Heart left ventricle (tissue), 16 donors: ENCODE results near the gene RAD51B. TPM values are rescaled to one million over a fixed set of nuclear protein-coding genes. Genes with fewer than 3 reads are reported as not detected.

ENCODE experiments used
- ATAC-seq, 4 donors: fragments of 200-7000 bp; cut with Tn5 transposase; one replicate each; pipeline ENCODE4 v1.9.1; 2020 to 2022; ENCODE audit warnings: moderate library complexity in 4 of 4, mild to moderate bottlenecking in 3 of 4, moderate number of reproducible peaks in 1 of 4
- DNase-seq, 5 donors: peaks; one replicate each; pipeline ENCODE4 v3.0.0-alpha.2; 2020
- H3K27ac ChIP-seq, 12 donors: fragments of 200-600 bp; sonication (generic) in 4 of 12; one replicate each; pipeline versions ENCODE4 v1.5.0 to v1.8.0; 2016 to 2022; ENCODE audit warnings: mild to moderate bottlenecking in 2 of 12
- H3K27me3 ChIP-seq, 9 donors: fragments of 200-600 bp; sonication (generic) in 2 of 9; one replicate each; pipeline versions ENCODE4 v1.5.1 to v1.8.0; 2016 to 2022; ENCODE audit warnings: mild to moderate bottlenecking in 3 of 9
- H3K36me3 ChIP-seq, 9 donors: fragments of 200-600 bp; sonication (generic) in 2 of 9; one replicate each; pipeline versions ENCODE4 v1.5.0 to v1.8.0; 2018 to 2022; ENCODE audit warnings: mild to moderate bottlenecking in 2 of 9
- H3K4me1 ChIP-seq, 12 donors: fragments of 200-600 bp; sonication (generic) in 4 of 12; one replicate each; pipeline versions ENCODE4 v1.5.0 to v1.8.0; 2016 to 2022; ENCODE audit warnings: mild to moderate bottlenecking in 3 of 12
- H3K4me3 ChIP-seq, 12 donors: fragments of 200-600 bp; sonication (generic) in 4 of 12; one replicate each; pipeline versions ENCODE4 v1.5.0 to v1.8.0; 2017 to 2022; ENCODE audit warnings: mild to moderate bottlenecking in 9 of 12, moderate library complexity in 4 of 12
- H3K9me3 ChIP-seq, 12 donors: fragments of 200-600 bp; sonication (generic) in 4 of 12; one replicate each; pipeline versions ENCODE4 v1.5.0 to v1.8.0; 2016 to 2022; ENCODE audit warnings: mild to moderate bottlenecking in 1 of 12
- POLR2A ChIP-seq, 2 donors: fragments of 450-650 bp; IDR thresholded peaks; one replicate each; pipeline ENCODE4 v1.6.1; 2017; ENCODE audit warnings: antibody characterized with exemption in 2 of 2, mild to moderate bottlenecking in 2 of 2, moderate library complexity in 2 of 2
- WGBS, 4 donors: extraction: QIAGEN DNeasy Blood & Tissue Kit in 2 of 4; methylation state at CpG; one replicate each; pipeline versions ENCODE4 v1.1.5 to v1.1.7; 2013 to 2018; 5-methylcytosine and 5-hydroxymethylcytosine counted together
- intact Hi-C, 10 donors: fragments of 100-400 bp; cut with DNase I; formaldehyde crosslinking; loops; one replicate each; pipeline versions ENCODE4 v1.11.1 to v1.14.2; 2022
- polyA plus RNA-seq, 2 donors: library from polyadenylated mRNA; stranded (reverse); fragments of 200-250 nt; gene quantifications; one replicate each; pipeline ENCODE4 v1.2.3, GENCODE V29; 2013
- total RNA-seq, 9 donors: library from RNA; depleted of rRNA in 2 of 9; stranded (reverse); fragments of >200 nt in 2 of 9; fragmentation: NEBNext Ultra II Directional in 3 of 9; extraction: Animal tissue kit (Norgen Biotek cat#: 25700) in 3 of 9; gene quantifications; one replicate each; pipeline versions ENCODE4 v1.1.0 to v1.2.4, GENCODE V29; 2016 to 2023
- TF ChIP-seq, protein P1 (sequence below), 12 donors: fragments of 200-600 bp; sonication (generic) in 4 of 12; IDR thresholded peaks; one replicate each; pipeline versions ENCODE4 v1.5.0 to v1.8.0; 2018 to 2022; ENCODE audit warnings: antibody characterized with exemption in 12 of 12, mild to moderate bottlenecking in 5 of 12
- donor health status: ischemic (EF 13 %, LVEDD 7.1; RV severe dilation, severe dysfunction).
- donor health status: healthy with polysubstance abuse.
- donor health status: DM: no; HTN: yes; CAD: no.
- donor health status: DM: no; HTN: no; CAD: no.
- donor health status: ischemic (EF 25% LVEDD 6.9; RV normal size, moderate dysfunction).
- donor health status: ischemic (EF 25% LVEDD 5.7; RV mildly dilated, moderate dysfunction).
- donor health status: healthy.
- donor health status: DM: yes; HTN: yes; CAD: no.
- donor health status: ischemic (EF 35%, LVEDD 5.7; RV mildly dilated, moderate dysfunction).
- donor health status: nonischemic (EF 11% LVEDD 7.7; RV severe dilation, severe dysfunction).
- donor health status: DM: yes; HTN: yes; CAD: no.
- donor health status: PGD.
- donor health status: ischemic (EF 29% LVEDD 5.4; RV normal size, mild dysfunction).
- donor health status: nonischemic (EF 23%, LVEDD 6.1; RV moderate dilation, normal function).

Gene RAD51B
- total and polyA plus RNA-seq, 11 donors, result 1.3 to 11.3 (median 3.2) TPM

DNA sequence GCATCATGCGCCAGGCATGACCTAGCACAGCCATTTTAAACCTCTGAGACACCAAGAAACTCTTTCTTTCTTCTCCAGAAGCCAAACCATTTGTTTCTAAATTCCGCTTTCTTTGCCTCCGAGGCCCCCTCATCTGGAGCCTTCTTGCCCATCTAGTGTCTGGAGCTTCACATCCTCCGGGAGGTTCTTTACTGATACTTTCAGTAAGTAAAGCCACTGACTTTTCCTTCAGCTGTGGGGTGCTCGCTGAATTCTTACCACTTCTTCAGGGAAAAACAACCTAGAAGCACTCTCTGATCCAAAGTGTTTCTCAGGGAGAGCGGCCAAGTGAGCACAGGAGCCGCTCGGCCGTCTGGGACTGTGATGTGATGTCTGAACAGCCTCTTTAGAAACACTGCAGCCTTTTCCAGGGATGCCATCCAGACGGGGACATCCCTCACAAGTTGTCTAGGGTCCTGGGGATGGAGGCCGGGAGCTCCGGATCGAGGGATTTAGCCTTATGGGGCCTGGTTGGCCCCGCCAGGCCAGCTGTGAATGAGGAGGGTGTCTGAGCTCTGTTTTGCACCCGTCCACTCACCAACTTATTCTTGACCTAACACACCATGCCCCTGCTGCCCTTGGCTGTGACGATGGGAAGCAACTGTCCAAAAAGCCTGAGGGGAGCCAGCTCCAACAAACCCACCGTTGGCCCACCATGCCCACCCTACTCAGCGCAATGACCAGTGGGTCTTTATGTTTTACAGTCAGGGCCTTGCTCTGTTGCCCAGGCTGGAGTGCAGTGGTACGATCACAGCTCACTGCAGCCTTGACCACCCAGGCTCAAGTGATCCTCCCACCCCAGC, 812.7 kb downstream of the RAD51B start:
- Histone ChIP-seq H3K27ac (peak overlapping the region; percentile 44 to 86 (median 75)), H3K4me3 (no peak overlapping the region), H3K4me1 (peaks cover 0 to 61% (median 38%) of the 10 kb centered on the region in 12 donors), H3K27me3 (no peaks in the 10 kb centered on the region), H3K9me3 (no peaks in the 10 kb centered on the region), H3K36me3 (no peaks in the 10 kb centered on the region)
- peak in 2 of 4 donors; percentile 24 to 63 for ATAC-seq
- intact Hi-C loops, result loop anchor here in 1 of 10 donors (10.0 kb wide), 1 partner anchor 237 kb away; no protein-coding TSS in a partner anchor
- DNase-seq, result peak in 1 of 5 donors; percentile 61
- 79 to 95% (median 88%) methylated on average over 19 of the region's 19 CpGs for WGBS, 4 donors
- TF ChIP-seq, protein P1, sequence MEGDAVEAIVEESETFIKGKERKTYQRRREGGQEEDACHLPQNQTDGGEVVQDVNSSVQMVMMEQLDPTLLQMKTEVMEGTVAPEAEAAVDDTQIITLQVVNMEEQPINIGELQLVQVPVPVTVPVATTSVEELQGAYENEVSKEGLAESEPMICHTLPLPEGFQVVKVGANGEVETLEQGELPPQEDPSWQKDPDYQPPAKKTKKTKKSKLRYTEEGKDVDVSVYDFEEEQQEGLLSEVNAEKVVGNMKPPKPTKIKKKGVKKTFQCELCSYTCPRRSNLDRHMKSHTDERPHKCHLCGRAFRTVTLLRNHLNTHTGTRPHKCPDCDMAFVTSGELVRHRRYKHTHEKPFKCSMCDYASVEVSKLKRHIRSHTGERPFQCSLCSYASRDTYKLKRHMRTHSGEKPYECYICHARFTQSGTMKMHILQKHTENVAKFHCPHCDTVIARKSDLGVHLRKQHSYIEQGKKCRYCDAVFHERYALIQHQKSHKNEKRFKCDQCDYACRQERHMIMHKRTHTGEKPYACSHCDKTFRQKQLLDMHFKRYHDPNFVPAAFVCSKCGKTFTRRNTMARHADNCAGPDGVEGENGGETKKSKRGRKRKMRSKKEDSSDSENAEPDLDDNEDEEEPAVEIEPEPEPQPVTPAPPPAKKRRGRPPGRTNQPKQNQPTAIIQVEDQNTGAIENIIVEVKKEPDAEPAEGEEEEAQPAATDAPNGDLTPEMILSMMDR (IDR thresholded peaks at IDR 0.05), result no peak
- TF ChIP-seq POLR2A (IDR thresholded peaks at IDR 0.05), result no peak

DNA sequence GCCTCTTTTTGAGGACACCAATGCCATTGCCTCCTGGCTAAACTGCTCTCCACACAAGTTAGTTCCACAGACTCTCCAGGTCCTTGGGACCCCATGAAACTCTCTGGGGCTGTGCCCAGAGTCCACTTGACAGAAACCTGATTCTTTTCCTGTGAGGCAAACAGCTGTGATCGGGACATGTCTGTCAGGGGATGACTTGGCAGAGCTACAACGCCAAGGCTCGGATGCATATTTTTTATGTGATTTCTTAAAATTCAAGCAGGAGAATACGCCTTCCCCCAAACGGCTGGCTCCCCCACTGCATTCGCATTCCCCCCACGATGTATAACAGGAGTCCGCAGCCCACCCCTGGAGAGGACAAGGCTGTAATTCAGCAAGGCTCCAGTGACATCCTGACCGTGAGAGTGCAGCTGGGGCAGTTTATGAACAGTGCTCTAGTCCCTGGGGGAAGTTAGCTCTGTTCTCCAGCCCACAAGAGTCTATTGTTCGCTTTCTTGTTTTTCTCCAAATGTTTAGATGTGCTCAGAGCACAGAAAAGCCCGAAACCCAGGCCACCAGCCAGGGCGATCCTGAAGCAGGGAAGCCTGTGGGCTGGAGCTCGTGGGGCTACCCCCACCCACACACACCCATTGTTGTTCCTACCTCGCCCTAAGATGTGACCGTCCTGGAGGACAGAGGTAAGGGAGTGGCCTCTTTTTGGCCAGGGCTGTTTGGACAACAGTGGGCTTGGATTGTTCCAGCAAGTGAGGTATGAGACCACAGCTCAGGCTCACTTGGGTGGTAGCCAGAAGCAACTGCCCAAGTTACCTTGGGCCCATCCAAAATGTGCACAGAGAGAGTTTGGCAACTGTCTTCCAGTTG, 813.8 kb downstream of the RAD51B start:
- ATAC-seq (peak; percentile 52 to 83 (median 67)), DNase-seq (peak; percentile 59 to 80 (median 66))
- intact Hi-C loops, result loop anchor here in 1 of 10 donors (10.0 kb wide), 1 partner anchor 239 kb away; no protein-coding TSS in a partner anchor
- Histone ChIP-seq H3K27me3 (no peaks in the 10 kb centered on the region), H3K9me3 (no peaks in the 10 kb centered on the region), H3K27ac (peak overlapping the region; percentile 52 to 86 (median 75)), H3K36me3 (no peaks in the 10 kb centered on the region), H3K4me1 (peaks cover 0 to 62% (median 41%) of the 10 kb centered on the region in 12 donors), H3K4me3 (no peak overlapping the region)
- TF ChIP-seq POLR2A (IDR thresholded peaks at IDR 0.05), result no peak
- TF ChIP-seq, protein P1 (IDR thresholded peaks at IDR 0.05), result no peak
- WGBS, 4 donors, result 31 to 51% (median 37%) methylated on average over 10 to 15 of the region's 15 CpGs

DNA sequence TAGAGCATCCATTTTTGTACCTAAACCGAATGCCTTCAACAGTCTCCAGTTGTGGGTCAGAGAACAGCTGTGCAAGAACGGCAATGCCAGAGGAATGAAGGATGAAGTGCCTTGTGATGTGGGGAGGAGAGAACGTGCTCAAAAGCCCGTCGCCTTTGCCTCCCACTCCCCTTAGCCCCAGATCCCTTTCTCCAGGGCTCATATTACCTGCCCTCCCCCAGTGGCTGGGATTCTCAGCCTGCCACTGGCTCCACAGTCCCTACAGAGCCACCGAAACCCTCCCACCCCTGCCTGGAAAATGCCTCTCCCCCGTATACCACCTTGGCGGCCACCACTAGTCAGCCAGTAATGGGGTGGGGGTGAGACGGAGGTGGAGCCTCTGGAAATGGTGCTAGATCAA, 814.8 kb downstream of the RAD51B start:
- whole genome bisulfite sequencing, 4 donors, result 81 to 93% (median 86%) methylated on average over 9 of the region's 9 CpGs
- no peak for ATAC-seq
- H3K4me3 ChIP-seq, result no peak overlapping the region
- no peaks in the 10 kb centered on the region for H3K9me3 ChIP-seq
- DNase-seq, result no peak
- H3K27ac ChIP-seq, result peak overlapping the region in 9 of 12 donors; percentile 52 to 82 (median 76)
- TF ChIP-seq POLR2A (IDR thresholded peaks at IDR 0.05), result no peak
- TF ChIP-seq, protein P1 (IDR thresholded peaks at IDR 0.05), result no peak
- intact Hi-C loops, result loop anchor here in 1 of 10 donors (10.0 kb wide), 1 partner anchor 240 kb away; no protein-coding TSS in a partner anchor
- H3K4me1 ChIP-seq, result peaks cover 8 to 72% (median 45%) of the 10 kb centered on the region in 12 donors
- H3K36me3 ChIP-seq, result no peaks in the 10 kb centered on the region
- H3K27me3 ChIP-seq, result no peaks in the 10 kb centered on the region
